Measurements from ENCODE around the gene IL9R.
A peak's percentile ranks its signal among the peaks of the same experiment; 100 is the strongest.
"Not testable (repeated sequence)": the region's sequence is repeated elsewhere in the genome, so short reads cannot be mapped to it uniquely, and the experiment has no call there.

The IL9R gene

GRCh38 chrX:155966876-155967275, 30.6 kb upstream of the IL9R start:
- Histone ChIP-seq H3K36me3 (ENCODE audit: control insufficient read depth, insufficient read depth, low read length) (no peaks in the 10 kb centered on the region), H3K27me3 (replicated peaks; ENCODE audit: control insufficient read depth, insufficient read depth, low read length, poor library complexity, severe bottlenecking) (no peaks in the 10 kb centered on the region), H3K4me1 (ENCODE audit: control insufficient read depth, insufficient read depth, low read length, poor library complexity, severe bottlenecking) (no peaks in the 10 kb centered on the region), H3K4me3 (ENCODE audit: insufficient read depth, low read depth, low read length, poor library complexity, severe bottlenecking) (no peak overlapping the region), H3K27ac (ENCODE audit: insufficient read depth, low read length, poor library complexity, severe bottlenecking) (no peak overlapping the region), H3K9me3 (ENCODE audit: control insufficient read depth, low read length) (no peaks in the 10 kb centered on the region)
- peak in 2 of 3 donors; percentile 2 to 17 for DNase-seq

GRCh38 chrX:155967653-155968325, 29.7 kb upstream of the IL9R start:
- no peak overlapping the region for H3K4me3 ChIP-seq (ENCODE audit: insufficient read depth, low read depth, low read length, poor library complexity, severe bottlenecking)
- H3K27me3 ChIP-seq (replicated peaks; ENCODE audit: control insufficient read depth, insufficient read depth, low read length, poor library complexity, severe bottlenecking), result no peaks in the 10 kb centered on the region
- H3K9me3 ChIP-seq (ENCODE audit: control insufficient read depth, low read length), result no peaks in the 10 kb centered on the region
- no peak for DNase-seq
- no peak overlapping the region for H3K27ac ChIP-seq (ENCODE audit: insufficient read depth, low read length, poor library complexity, severe bottlenecking)
- no peaks in the 10 kb centered on the region for H3K4me1 ChIP-seq (ENCODE audit: control insufficient read depth, insufficient read depth, low read length, poor library complexity, severe bottlenecking)
- no peaks in the 10 kb centered on the region for H3K36me3 ChIP-seq (ENCODE audit: control insufficient read depth, insufficient read depth, low read length)

- H3K9me3 ChIP-seq (ENCODE audit: control insufficient read depth, low read length), result no peaks in the 10 kb centered on the region
- DNase-seq, result no peak
- no peaks in the 10 kb centered on the region for H3K27me3 ChIP-seq (replicated peaks; ENCODE audit: control insufficient read depth, insufficient read depth, low read length, poor library complexity, severe bottlenecking)
- H3K27ac ChIP-seq (ENCODE audit: insufficient read depth, low read length, poor library complexity, severe bottlenecking), result no peak overlapping the region
- H3K36me3 ChIP-seq (ENCODE audit: control insufficient read depth, insufficient read depth, low read length), result no peaks in the 10 kb centered on the region
- H3K4me3 ChIP-seq (ENCODE audit: insufficient read depth, low read depth, low read length, poor library complexity, severe bottlenecking), result no peak overlapping the region
- H3K4me1 ChIP-seq (ENCODE audit: control insufficient read depth, insufficient read depth, low read length, poor library complexity, severe bottlenecking), result no peaks in the 10 kb centered on the region
Measured at GRCh38 chrX:155968326-155968661, 29.2 kb upstream of the IL9R start.

GRCh38 chrX:155968791-155969190, 28.7 kb upstream of the IL9R start:
- H3K4me3 ChIP-seq (ENCODE audit: insufficient read depth, low read depth, low read length, poor library complexity, severe bottlenecking), result no peak overlapping the region
- DNase-seq, result no peak
- H3K4me1 ChIP-seq (ENCODE audit: control insufficient read depth, insufficient read depth, low read length, poor library complexity, severe bottlenecking), result no peaks in the 10 kb centered on the region
- no peaks in the 10 kb centered on the region for H3K27me3 ChIP-seq (replicated peaks; ENCODE audit: control insufficient read depth, insufficient read depth, low read length, poor library complexity, severe bottlenecking)
- no peaks in the 10 kb centered on the region for H3K9me3 ChIP-seq (ENCODE audit: control insufficient read depth, low read length)
- no peaks in the 10 kb centered on the region for H3K36me3 ChIP-seq (ENCODE audit: control insufficient read depth, insufficient read depth, low read length)
- no peak overlapping the region for H3K27ac ChIP-seq (ENCODE audit: insufficient read depth, low read length, poor library complexity, severe bottlenecking)

- not testable (repeated sequence) for H3K4me3 ChIP-seq (ENCODE audit: insufficient read depth, low read depth, low read length, poor library complexity, severe bottlenecking); H3K27me3 ChIP-seq (replicated peaks; ENCODE audit: control insufficient read depth, insufficient read depth, low read length, poor library complexity, severe bottlenecking); DNase-seq; H3K4me1 ChIP-seq (ENCODE audit: control insufficient read depth, insufficient read depth, low read length, poor library complexity, severe bottlenecking); H3K9me3 ChIP-seq (ENCODE audit: control insufficient read depth, low read length); H3K27ac ChIP-seq (ENCODE audit: insufficient read depth, low read length, poor library complexity, severe bottlenecking); H3K36me3 ChIP-seq (ENCODE audit: control insufficient read depth, insufficient read depth, low read length)
Measured at GRCh38 chrX:155971658-155972057, 25.8 kb upstream of the IL9R start.

- not testable (repeated sequence) for H3K4me3 ChIP-seq (ENCODE audit: insufficient read depth, low read depth, low read length, poor library complexity, severe bottlenecking); H3K9me3 ChIP-seq (ENCODE audit: control insufficient read depth, low read length); H3K27me3 ChIP-seq (replicated peaks; ENCODE audit: control insufficient read depth, insufficient read depth, low read length, poor library complexity, severe bottlenecking); H3K27ac ChIP-seq (ENCODE audit: insufficient read depth, low read length, poor library complexity, severe bottlenecking); H3K4me1 ChIP-seq (ENCODE audit: control insufficient read depth, insufficient read depth, low read length, poor library complexity, severe bottlenecking); H3K36me3 ChIP-seq (ENCODE audit: control insufficient read depth, insufficient read depth, low read length); DNase-seq
Measured at GRCh38 chrX:155972241-155972640, 25.3 kb upstream of the IL9R start.

GRCh38 chrX:155983326-155983725, 14.2 kb upstream of the IL9R start:
- H3K27ac ChIP-seq (ENCODE audit: insufficient read depth, low read length, poor library complexity, severe bottlenecking), result no peak overlapping the region
- no peak for DNase-seq
- H3K36me3 ChIP-seq (ENCODE audit: control insufficient read depth, insufficient read depth, low read length), result no peaks in the 10 kb centered on the region
- no peaks in the 10 kb centered on the region for H3K27me3 ChIP-seq (replicated peaks; ENCODE audit: control insufficient read depth, insufficient read depth, low read length, poor library complexity, severe bottlenecking)
- H3K4me1 ChIP-seq (ENCODE audit: control insufficient read depth, insufficient read depth, low read length, poor library complexity, severe bottlenecking), result no peaks in the 10 kb centered on the region
- no peaks in the 10 kb centered on the region for H3K9me3 ChIP-seq (ENCODE audit: control insufficient read depth, low read length)
- H3K4me3 ChIP-seq (ENCODE audit: insufficient read depth, low read depth, low read length, poor library complexity, severe bottlenecking), result no peak overlapping the region

GRCh38 chrX:155985208-155985607, 12.3 kb upstream of the IL9R start:
- Histone ChIP-seq H3K36me3 (ENCODE audit: control insufficient read depth, insufficient read depth, low read length) (no peaks in the 10 kb centered on the region), H3K9me3 (ENCODE audit: control insufficient read depth, low read length) (no peaks in the 10 kb centered on the region), H3K4me3 (ENCODE audit: insufficient read depth, low read depth, low read length, poor library complexity, severe bottlenecking) (no peak overlapping the region), H3K27me3 (replicated peaks; ENCODE audit: control insufficient read depth, insufficient read depth, low read length, poor library complexity, severe bottlenecking) (no peaks in the 10 kb centered on the region), H3K27ac (ENCODE audit: insufficient read depth, low read length, poor library complexity, severe bottlenecking) (no peak overlapping the region), H3K4me1 (ENCODE audit: control insufficient read depth, insufficient read depth, low read length, poor library complexity, severe bottlenecking) (no peaks in the 10 kb centered on the region)
- DNase-seq, result no peak

- DNase-seq; H3K4me3 ChIP-seq (ENCODE audit: insufficient read depth, low read depth, low read length, poor library complexity, severe bottlenecking); H3K27ac ChIP-seq (ENCODE audit: insufficient read depth, low read length, poor library complexity, severe bottlenecking); H3K4me1 ChIP-seq (ENCODE audit: control insufficient read depth, insufficient read depth, low read length, poor library complexity, severe bottlenecking); H3K9me3 ChIP-seq (ENCODE audit: control insufficient read depth, low read length); H3K27me3 ChIP-seq (replicated peaks; ENCODE audit: control insufficient read depth, insufficient read depth, low read length, poor library complexity, severe bottlenecking); H3K36me3 ChIP-seq (ENCODE audit: control insufficient read depth, insufficient read depth, low read length): not testable (repeated sequence)
Measured at GRCh38 chrX:155986995-155987394, 10.5 kb upstream of the IL9R start.

- Histone ChIP-seq H3K9me3 (ENCODE audit: control insufficient read depth, low read length) (no peaks in the 10 kb centered on the region), H3K36me3 (ENCODE audit: control insufficient read depth, insufficient read depth, low read length) (no peaks in the 10 kb centered on the region), H3K27ac (ENCODE audit: insufficient read depth, low read length, poor library complexity, severe bottlenecking) (no peak overlapping the region), H3K4me3 (ENCODE audit: insufficient read depth, low read depth, low read length, poor library complexity, severe bottlenecking) (no peak overlapping the region), H3K4me1 (ENCODE audit: control insufficient read depth, insufficient read depth, low read length, poor library complexity, severe bottlenecking) (no peaks in the 10 kb centered on the region), H3K27me3 (replicated peaks; ENCODE audit: control insufficient read depth, insufficient read depth, low read length, poor library complexity, severe bottlenecking) (no peaks in the 10 kb centered on the region)
- DNase-seq, result no peak
Measured at GRCh38 chrX:155988859-155989258, 8.6 kb upstream of the IL9R start.

Data from effector memory CD4-positive, alpha-beta T cell (primary cell).